MM.1S (cell line): ENCODE measurements around the gene TACSTD2.

Experiments used
- DNase-seq: peaks from one replicate; pipeline ENCODE4 v3.0.0-alpha.2; 2015
- H2AFZ ChIP-seq: fragments of 300-600 bp; sonication (generic); 2 replicates; pipeline ENCODE4 v1.6.0; 2016; ENCODE audit warnings: antibody characterized with exemption, low read length
- H3F3A ChIP-seq: fragments of 300-600 bp; sonication (generic); 2 replicates; pipeline ENCODE4 v1.6.1; 2016; ENCODE audit warnings: mild to moderate bottlenecking, antibody characterized with exemption, low read length, moderate library complexity, mixed read lengths; ENCODE audit not compliant: insufficient read depth
- H3K27ac ChIP-seq: fragments of 300-600 bp; sonication (generic); 2 replicates; pipeline ENCODE4 v1.5.1; 2016; ENCODE audit warnings: mild to moderate bottlenecking, low read length
- H3K27me3 ChIP-seq: fragments of 300-600 bp; sonication (generic); replicated peaks from 2 replicates; pipeline ENCODE4 v1.6.0; 2016; ENCODE audit warnings: low read length; ENCODE audit not compliant: insufficient read depth
- H3K36me3 ChIP-seq: fragments of 300-600 bp; sonication (generic); replicated peaks from 2 replicates; pipeline ENCODE4 v1.6.1; 2016; ENCODE audit warnings: mild to moderate bottlenecking, low read length, mixed read lengths; ENCODE audit not compliant: insufficient read depth
- H3K4me1 ChIP-seq: fragments of 300-600 bp; sonication (generic); 2 replicates; pipeline ENCODE4 v1.6.1; 2016; ENCODE audit warnings: low read length, mixed read lengths
- H3K4me2 ChIP-seq: fragments of 300-600 bp; sonication (generic); 2 replicates; pipeline ENCODE4 v1.6.0; 2016; ENCODE audit warnings: low read depth, low read length
- H3K4me3 ChIP-seq: fragments of 300-600 bp; sonication (generic); 2 replicates; pipeline ENCODE4 v1.5.1; 2016; ENCODE audit warnings: low read length, mixed read lengths
- H3K79me2 ChIP-seq: fragments of 300-600 bp; sonication (generic); 2 replicates; pipeline ENCODE4 v1.6.1; 2016; ENCODE audit warnings: mixed run types, low read length, mixed read lengths
- H3K9ac ChIP-seq: fragments of 300-600 bp; sonication (generic); 2 replicates; pipeline ENCODE4 v1.6.1; 2016; ENCODE audit warnings: low read length, mixed read lengths
- H3K9me2 ChIP-seq: fragments of 300-600 bp; sonication (generic); replicated peaks from 2 replicates; pipeline ENCODE4 v1.6.1; 2016; ENCODE audit warnings: mild to moderate bottlenecking, low read length, mixed read lengths; ENCODE audit not compliant: insufficient read depth
- H3K9me3 ChIP-seq: fragments of 300-600 bp; sonication (generic); replicated peaks from 2 replicates; pipeline ENCODE4 v1.6.1; 2016; ENCODE audit warnings: mild to moderate bottlenecking, low read length, mixed read lengths; ENCODE audit not compliant: insufficient read depth
- H4K20me1 ChIP-seq: fragments of 300-600 bp; sonication (generic); 2 replicates; pipeline ENCODE4 v1.6.1; 2016; ENCODE audit warnings: mild to moderate bottlenecking, low read length, moderate library complexity, mixed read lengths; ENCODE audit not compliant: insufficient read depth
- EZH2 ChIP-seq: fragments of 300-600 bp; sonication (generic); optimal IDR thresholded peaks from 2 replicates; pipeline ENCODE3; 2017; ENCODE audit warnings: low read depth, mild to moderate bottlenecking, antibody characterized with exemption, low read length, mixed read lengths
- EZH2phosphoT487 ChIP-seq: fragments of 300-600 bp; sonication (generic); IDR thresholded peaks from 2 replicates; pipeline ENCODE4 v1.6.1; 2018; ENCODE audit warnings: antibody characterized with exemption, low read length
- TF ChIP-seq, protein P1 (sequence below): fragments of 300-600 bp; sonication (generic); IDR thresholded peaks from 2 replicates; pipeline ENCODE4 v1.5.1; 2016; ENCODE audit warnings: antibody characterized with exemption, low read length, mixed read lengths

Gene TACSTD2

DNA sequence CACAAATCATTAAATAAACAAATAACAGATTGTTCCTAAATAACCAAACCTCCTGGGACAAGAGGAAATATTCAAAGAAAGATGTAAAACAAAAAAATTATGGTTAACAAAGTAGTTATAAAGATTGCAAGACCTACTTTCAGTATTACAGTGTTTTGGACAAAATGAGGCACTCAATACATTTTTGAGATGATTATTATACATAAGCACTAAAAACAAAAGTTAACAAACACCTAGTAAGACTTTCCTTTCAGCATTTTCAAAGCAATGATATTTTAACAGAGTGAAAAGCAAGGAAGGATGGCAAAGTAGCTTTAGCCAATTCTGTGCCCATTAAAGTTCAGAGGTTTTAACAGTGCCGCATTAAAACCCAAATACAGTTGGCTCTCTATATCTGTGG, 47.8 kb downstream of the TACSTD2 start:
- H3K27ac ChIP-seq, result no peak overlapping the region
- no peaks in the 10 kb centered on the region for H3F3A ChIP-seq
- no peaks in the 10 kb centered on the region for H3K9me2 ChIP-seq
- H3K9ac ChIP-seq, result no peak overlapping the region
- no peaks in the 10 kb centered on the region for H3K36me3 ChIP-seq
- no peak for TF ChIP-seq EZH2
- TF ChIP-seq EZH2phosphoT487, result no peak
- TF ChIP-seq, protein P1, sequence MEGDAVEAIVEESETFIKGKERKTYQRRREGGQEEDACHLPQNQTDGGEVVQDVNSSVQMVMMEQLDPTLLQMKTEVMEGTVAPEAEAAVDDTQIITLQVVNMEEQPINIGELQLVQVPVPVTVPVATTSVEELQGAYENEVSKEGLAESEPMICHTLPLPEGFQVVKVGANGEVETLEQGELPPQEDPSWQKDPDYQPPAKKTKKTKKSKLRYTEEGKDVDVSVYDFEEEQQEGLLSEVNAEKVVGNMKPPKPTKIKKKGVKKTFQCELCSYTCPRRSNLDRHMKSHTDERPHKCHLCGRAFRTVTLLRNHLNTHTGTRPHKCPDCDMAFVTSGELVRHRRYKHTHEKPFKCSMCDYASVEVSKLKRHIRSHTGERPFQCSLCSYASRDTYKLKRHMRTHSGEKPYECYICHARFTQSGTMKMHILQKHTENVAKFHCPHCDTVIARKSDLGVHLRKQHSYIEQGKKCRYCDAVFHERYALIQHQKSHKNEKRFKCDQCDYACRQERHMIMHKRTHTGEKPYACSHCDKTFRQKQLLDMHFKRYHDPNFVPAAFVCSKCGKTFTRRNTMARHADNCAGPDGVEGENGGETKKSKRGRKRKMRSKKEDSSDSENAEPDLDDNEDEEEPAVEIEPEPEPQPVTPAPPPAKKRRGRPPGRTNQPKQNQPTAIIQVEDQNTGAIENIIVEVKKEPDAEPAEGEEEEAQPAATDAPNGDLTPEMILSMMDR, result no peak
- no peaks in the 10 kb centered on the region for H3K9me3 ChIP-seq
- no peaks in the 10 kb centered on the region for H3K4me1 ChIP-seq
- DNase-seq, result no peak
- H3K79me2 ChIP-seq, result no peaks in the 10 kb centered on the region
- H3K4me2 ChIP-seq, result no peak overlapping the region
- no peak overlapping the region for H3K4me3 ChIP-seq
- no peaks in the 10 kb centered on the region for H4K20me1 ChIP-seq
- no peak overlapping the region for H2AFZ ChIP-seq
- H3K27me3 ChIP-seq, result no peaks in the 10 kb centered on the region

DNA sequence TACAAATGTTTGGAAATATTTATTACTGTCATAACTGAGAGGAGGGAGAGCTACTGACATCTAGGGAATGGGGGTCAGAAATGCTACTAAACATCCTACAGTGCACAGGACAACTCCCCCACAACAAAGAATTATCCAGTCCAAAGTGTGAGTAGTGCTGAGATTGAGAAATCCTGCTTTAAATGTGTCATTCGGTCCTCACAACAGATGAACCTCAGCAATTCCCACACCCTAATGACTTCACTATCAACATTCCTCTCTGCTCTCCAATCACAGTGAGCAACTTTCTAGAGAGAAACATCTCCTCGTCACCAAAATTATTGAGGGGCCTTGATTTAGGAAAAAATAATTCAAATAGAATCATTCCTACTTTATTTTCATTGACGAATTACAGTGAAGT, 48.5 kb downstream of the TACSTD2 start:
- Histone ChIP-seq H3K9me2 (no peaks in the 10 kb centered on the region), H3K4me3 (no peak overlapping the region), H3F3A (no peaks in the 10 kb centered on the region), H3K4me2 (no peak overlapping the region), H3K79me2 (no peaks in the 10 kb centered on the region), H3K36me3 (no peaks in the 10 kb centered on the region), H2AFZ (no peak overlapping the region), H3K4me1 (no peaks in the 10 kb centered on the region), H3K27me3 (no peaks in the 10 kb centered on the region), H3K9ac (no peak overlapping the region), H3K9me3 (no peaks in the 10 kb centered on the region), H3K27ac (no peak overlapping the region), H4K20me1 (no peaks in the 10 kb centered on the region)
- TF ChIP-seq EZH2phosphoT487 (no peak), EZH2 (no peak)
- TF ChIP-seq, protein P1, result no peak
- DNase-seq, result no peak
